Lower leg skin (tissue), 4 donors: ENCODE results near the gene EHD1. TPM values are rescaled to one million over a fixed set of nuclear protein-coding genes. Genes with fewer than 3 reads are reported as not detected.
A peak's percentile ranks its signal among the peaks of the same experiment; 100 is the strongest.

Source experiments
- DNase-seq, 2 donors: peaks; one replicate each; pipeline ENCODE4 v3.0.0-alpha.2; 2019; ENCODE audit warnings: low spot score in 2 of 2
- H3K4me3 ChIP-seq: fragments of 200-600 bp; sonication (generic); 2 replicates; pipeline ENCODE4 v1.5.1; 2017; ENCODE audit warnings: mild to moderate bottlenecking, low read depth; ENCODE audit not compliant: poor library complexity, severe bottlenecking
- POLR2A ChIP-seq, 2 donors: fragments of 450-650 bp; IDR thresholded peaks; one replicate each; pipeline ENCODE4 v1.6.1; 2016 to 2017; ENCODE audit warnings: antibody characterized with exemption in 2 of 2, mild to moderate bottlenecking in 1 of 2, moderate library complexity in 1 of 2
- WGBS, 2 donors: methylation state at CpG; one replicate each; pipeline ENCODE4 v1.1.5; 2018; 5-methylcytosine and 5-hydroxymethylcytosine counted together
- intact Hi-C: fragments of 100-400 bp; cut with DNase I; formaldehyde crosslinking; loops from one replicate; pipeline ENCODE4 v1.15.0; 2023; ENCODE audit warnings: low total_unique reads
- total RNA-seq, 4 donors: library from RNA; depleted of rRNA; stranded (reverse); fragments of >200 nt; gene quantifications; one replicate each; pipeline ENCODE4 v1.1.0, GENCODE V29; 2016
- TF ChIP-seq, protein P1 (sequence below), 3 donors: fragments of 450-650 bp; IDR thresholded peaks; one replicate each; pipeline ENCODE4 v1.5.1; 2016; ENCODE audit warnings: antibody characterized with exemption in 3 of 3, mild to moderate bottlenecking in 3 of 3, moderate library complexity in 2 of 3

The EHD1 gene
- total RNA-seq, 4 donors from 2014 or later, result 81.0 to 98.9 (median 90.5) TPM

DNA sequence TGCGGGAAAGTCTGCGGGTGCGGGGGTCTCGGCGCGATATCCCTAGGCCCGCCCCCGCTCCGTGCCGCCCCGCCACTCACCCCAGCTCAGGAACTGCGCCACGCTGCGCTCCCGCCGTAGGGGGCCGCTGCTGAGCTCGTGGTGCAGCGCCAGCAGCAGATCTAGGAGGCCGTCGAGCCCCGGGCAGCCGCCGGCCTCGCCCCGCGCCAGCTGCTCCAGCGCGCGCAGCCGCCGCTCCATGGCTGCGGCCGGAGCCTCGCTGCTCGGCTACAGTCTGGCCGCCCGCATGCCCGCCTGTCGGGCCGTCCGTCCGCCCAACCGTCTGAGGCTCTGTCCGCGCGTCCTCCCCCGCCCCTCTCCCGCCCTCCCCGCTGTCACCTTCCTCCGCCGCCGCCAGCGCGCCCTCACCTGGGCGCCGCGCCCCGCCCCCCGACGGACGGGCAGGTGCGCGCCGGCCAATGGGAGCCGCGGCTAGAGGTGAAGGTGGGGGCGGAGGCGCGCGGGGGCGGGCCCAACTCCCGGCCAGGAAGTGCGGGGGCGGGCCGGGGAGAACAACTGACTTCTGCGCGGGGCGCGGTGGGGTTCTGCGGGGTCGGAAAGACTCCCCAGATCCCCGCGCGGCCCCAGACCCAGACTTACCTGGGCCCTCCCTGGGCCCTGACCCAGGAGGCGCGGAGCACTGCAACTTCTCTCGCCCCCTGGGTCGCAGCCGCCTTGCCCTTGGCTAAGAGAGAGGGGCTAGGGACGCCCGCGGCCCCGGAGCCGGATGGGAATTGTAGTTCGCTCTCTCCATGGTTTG lies 33.9 kb downstream of the EHD1 start, which contains the start of gene CDC42BPG:
Gene CDC42BPG, minus strand, starts transcription at position 324 of the 799 bp plus-strand sequence. Its CDS starts 84 bp downstream, at position 240.
- TF ChIP-seq, protein P1, sequence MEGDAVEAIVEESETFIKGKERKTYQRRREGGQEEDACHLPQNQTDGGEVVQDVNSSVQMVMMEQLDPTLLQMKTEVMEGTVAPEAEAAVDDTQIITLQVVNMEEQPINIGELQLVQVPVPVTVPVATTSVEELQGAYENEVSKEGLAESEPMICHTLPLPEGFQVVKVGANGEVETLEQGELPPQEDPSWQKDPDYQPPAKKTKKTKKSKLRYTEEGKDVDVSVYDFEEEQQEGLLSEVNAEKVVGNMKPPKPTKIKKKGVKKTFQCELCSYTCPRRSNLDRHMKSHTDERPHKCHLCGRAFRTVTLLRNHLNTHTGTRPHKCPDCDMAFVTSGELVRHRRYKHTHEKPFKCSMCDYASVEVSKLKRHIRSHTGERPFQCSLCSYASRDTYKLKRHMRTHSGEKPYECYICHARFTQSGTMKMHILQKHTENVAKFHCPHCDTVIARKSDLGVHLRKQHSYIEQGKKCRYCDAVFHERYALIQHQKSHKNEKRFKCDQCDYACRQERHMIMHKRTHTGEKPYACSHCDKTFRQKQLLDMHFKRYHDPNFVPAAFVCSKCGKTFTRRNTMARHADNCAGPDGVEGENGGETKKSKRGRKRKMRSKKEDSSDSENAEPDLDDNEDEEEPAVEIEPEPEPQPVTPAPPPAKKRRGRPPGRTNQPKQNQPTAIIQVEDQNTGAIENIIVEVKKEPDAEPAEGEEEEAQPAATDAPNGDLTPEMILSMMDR (IDR thresholded peaks at IDR 0.05), result no peak
- no peak for TF ChIP-seq POLR2A (IDR thresholded peaks at IDR 0.05)
- peak within 1 kb of the TSS; percentile 12 for H3K4me3 ChIP-seq
- intact Hi-C loops, result loop anchor here (5.0 kb wide), 2 partner anchors 48 to 268 kb away; partner anchors contain the start of gene TM7SF2
- WGBS, 2 donors, result 1% methylated on average over 34 to 76 of the region's 96 CpGs
- no peak for DNase-seq

DNA sequence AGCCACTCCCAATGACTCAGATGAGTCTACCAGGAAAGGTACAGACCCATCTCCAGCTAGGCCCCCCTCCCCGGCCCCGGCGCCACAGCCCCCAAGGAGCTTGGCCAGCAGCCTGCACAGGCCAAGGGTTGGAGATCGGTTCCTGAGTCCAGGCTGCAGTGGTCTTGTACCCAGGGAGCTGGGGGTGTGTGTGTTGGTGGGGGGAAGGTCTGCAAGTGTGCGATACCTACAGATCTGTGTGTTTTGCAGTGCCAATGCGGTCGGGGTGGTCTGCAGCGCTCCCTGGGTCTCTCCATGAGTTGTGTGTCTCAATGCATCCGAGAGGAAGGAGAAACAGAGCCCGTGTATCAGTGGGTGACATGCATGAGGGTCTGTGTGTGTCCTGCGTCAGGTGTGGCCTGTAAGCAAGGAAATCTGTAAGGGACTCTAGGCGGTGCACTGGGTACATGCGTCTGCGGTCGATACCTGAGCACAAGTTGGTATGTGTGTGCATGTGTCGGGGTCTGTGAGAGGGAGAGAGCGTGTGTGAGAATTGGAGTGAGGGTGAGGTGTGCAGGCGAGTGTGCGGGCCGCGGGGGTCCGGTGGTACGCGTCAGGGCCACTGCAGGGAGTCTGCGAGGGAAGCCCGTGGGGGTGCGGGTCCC lies 34.6 kb downstream of the EHD1 start:
- 33 to 37% methylated on average over 27 of the region's 27 CpGs for WGBS, 2 donors
- intact Hi-C loops, result no loop called here
- peak overlapping the region; percentile 12 for H3K4me3 ChIP-seq
- no peak for TF ChIP-seq POLR2A (IDR thresholded peaks at IDR 0.05)
- TF ChIP-seq, protein P1 (IDR thresholded peaks at IDR 0.05), result no peak
- no peak for DNase-seq

DNA sequence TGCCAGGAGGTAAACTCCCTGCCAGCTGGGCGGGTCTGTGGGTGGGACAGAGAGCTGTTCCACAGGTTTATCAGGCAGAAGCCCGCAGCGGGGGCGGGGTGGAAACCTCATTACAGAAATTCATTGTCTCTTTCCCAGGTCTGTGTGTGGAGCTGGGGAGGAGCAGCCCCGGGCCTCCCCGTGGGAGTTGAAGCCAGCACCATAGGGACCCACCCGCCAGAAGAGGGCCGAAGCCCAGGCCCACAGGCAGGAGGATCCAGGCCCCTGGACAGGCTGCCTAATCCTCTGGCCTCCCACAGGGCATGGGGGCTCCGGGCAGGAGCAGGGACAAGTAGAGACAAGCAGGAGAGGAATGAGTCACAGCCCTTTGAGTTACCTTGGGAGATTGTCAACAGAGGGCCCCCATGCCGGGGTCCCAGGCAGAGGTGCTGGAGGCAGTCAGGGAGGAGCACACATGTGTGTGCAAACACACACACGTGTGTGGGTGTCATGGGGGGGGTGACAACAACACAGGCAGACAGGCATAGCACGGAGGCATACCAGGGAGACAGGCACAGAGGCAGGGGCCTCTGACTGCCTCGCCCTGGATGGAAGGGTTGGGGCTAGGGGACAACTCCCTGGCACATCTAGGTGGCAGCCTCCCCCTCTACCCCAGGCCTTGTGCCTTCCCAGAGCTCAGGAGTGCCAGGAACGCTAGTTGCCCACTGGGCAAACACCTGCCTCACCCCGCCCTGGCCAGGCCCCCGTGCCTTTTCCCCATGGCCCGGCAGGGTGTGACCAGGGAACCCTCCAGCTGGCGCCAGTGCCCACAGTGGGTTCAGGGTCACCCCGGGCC lies 35.4 kb downstream of the EHD1 start:
- WGBS, 2 donors, result 53 to 54% methylated on average over 17 to 19 of the region's 19 CpGs
- TF ChIP-seq POLR2A (IDR thresholded peaks at IDR 0.05), result no peak
- TF ChIP-seq, protein P1 (IDR thresholded peaks at IDR 0.05), result no peak
- H3K4me3 ChIP-seq, result peak overlapping the region; percentile 12
- peak in 1 of 2 donors; percentile 74 for DNase-seq
- intact Hi-C loops, result no loop called here

DNA sequence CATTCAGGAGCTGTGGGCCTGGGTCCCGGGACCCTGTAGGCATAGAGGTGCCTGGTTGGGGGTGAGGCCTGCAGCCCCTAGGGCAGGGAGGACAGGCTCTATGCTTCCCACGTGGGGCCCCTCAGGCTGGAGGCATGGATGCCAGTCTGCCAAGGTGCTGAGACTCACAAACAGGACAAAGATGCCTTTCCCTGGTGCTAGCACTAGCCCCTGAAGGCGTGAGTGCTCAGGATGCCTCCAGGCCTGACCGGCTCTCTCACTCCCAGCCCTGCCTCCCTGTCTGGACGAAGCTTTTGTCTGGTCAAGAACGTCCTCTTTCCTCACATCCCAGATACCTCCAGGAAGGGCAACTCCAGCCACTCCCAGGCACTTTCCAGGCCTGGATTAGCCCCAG lies 36.1 kb downstream of the EHD1 start:
- no peak for DNase-seq
- TF ChIP-seq POLR2A (IDR thresholded peaks at IDR 0.05), result no peak
- TF ChIP-seq, protein P1 (IDR thresholded peaks at IDR 0.05), result no peak
- no peak overlapping the region for H3K4me3 ChIP-seq
- intact Hi-C loops, result no loop called here
- 41 to 55% methylated on average over 6 of the region's 6 CpGs for WGBS, 2 donors

DNA sequence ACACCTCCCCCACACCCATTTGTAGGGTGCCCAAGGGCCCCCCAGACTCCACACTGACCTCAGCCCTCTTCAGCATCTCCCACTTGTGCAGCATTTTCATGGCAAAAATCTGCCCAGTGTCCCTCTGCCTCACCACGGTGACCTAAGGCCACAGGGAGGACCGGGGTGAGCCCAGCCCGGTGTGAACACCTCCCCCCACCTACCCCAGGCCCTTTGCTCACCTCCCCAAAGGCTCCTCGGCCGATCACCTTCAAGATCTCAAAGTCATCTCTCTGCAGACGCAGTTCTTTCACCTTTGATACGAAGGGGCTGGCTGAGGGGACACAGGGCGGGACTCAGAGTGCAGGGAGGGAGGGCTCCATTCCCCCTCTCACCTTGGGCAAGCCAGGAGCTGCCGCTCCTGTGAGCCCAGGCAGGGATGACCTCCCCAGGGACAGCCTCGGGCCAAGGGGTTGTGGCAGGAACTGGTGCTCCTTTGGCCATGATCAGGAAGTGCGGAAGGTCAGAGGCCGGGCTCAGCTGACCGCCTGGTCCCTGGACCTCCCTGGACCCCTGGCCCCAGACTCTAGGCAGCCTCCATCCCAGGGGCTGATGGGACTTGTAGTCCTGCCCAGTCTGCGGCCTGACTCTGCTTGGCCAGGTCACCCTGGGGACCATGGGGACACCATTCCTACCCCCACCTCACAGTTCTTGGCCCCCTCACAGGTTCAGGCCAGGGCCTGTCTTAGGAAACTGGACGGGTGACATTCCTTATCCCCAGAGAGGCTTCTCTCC lies 36.6 kb downstream of the EHD1 start:
- intact Hi-C loops, result no loop called here
- TF ChIP-seq POLR2A (IDR thresholded peaks at IDR 0.05), result no peak
- TF ChIP-seq, protein P1 (IDR thresholded peaks at IDR 0.05), result no peak
- 61 to 72% methylated on average over 15 of the region's 15 CpGs for WGBS, 2 donors
- DNase-seq, result no peak
- H3K4me3 ChIP-seq, result no peak overlapping the region
